NAMALWA (cell line): ENCODE data around the gene ACAA1.
A peak's percentile ranks its signal among the peaks of the same experiment; 100 is the strongest.
"Not testable (repeated sequence)": the region's sequence is repeated elsewhere in the genome, so short reads cannot be mapped to it uniquely, and the experiment has no call there.

Experiments used
- DNase-seq: peaks from one replicate; pipeline ENCODE4 v3.0.0-alpha.2; 2015; ENCODE audit warnings: low spot score

ACAA1 gene

GRCh38 chr3:38136777-38137614, at the start of gene ACAA1:
TSS of gene ACAA1 (minus strand) at chr3:38137127. CDS start at chr3:38137035, 92 bp downstream.
- DNase-seq, result peak; percentile 98

GRCh38 chr3:38177181-38177580, 40.3 kb upstream of the ACAA1 start:
- no peak for DNase-seq

GRCh38 chr3:38173834-38174418, 37.0 kb upstream of the ACAA1 start:
- no peak for DNase-seq

- no peak for DNase-seq
Observed at GRCh38 chr3:38171622-38172021, 34.7 kb upstream of the ACAA1 start.

GRCh38 chr3:38170722-38171121, 33.8 kb upstream of the ACAA1 start:
- DNase-seq, result no peak

- no peak for DNase-seq
Observed at GRCh38 chr3:38169027-38169317, 32.0 kb upstream of the ACAA1 start.

- DNase-seq, result no peak
Observed at GRCh38 chr3:38168151-38169026, 31.5 kb upstream of the ACAA1 start.

- no peak for DNase-seq
Observed at GRCh38 chr3:38167591-38167990, 30.7 kb upstream of the ACAA1 start.

GRCh38 chr3:38165722-38166387, 28.9 kb upstream of the ACAA1 start:
- DNase-seq, result peak; percentile 44

GRCh38 chr3:38164952-38165721, 28.2 kb upstream of the ACAA1 start, which contains the start of gene OXSR1:
TSS of gene OXSR1 (plus strand) at chr3:38165537. CDS start at chr3:38165877, 340 bp downstream.
- peak; percentile 99 for DNase-seq

- DNase-seq, result no peak
Observed at GRCh38 chr3:38164643-38164951, 27.7 kb upstream of the ACAA1 start.

GRCh38 chr3:38163841-38164642, 27.1 kb upstream of the ACAA1 start:
- no peak for DNase-seq

- DNase-seq, result peak; percentile 74
Observed at GRCh38 chr3:38163117-38163840, 26.4 kb upstream of the ACAA1 start.

GRCh38 chr3:38160704-38161103, 23.8 kb upstream of the ACAA1 start:
- DNase-seq, result not testable (repeated sequence)

GRCh38 chr3:38158472-38158871, 21.5 kb upstream of the ACAA1 start:
- DNase-seq, result no peak

GRCh38 chr3:38157595-38157994, 20.7 kb upstream of the ACAA1 start:
- DNase-seq, result no peak

- DNase-seq, result no peak
Observed at GRCh38 chr3:38157117-38157516, 20.2 kb upstream of the ACAA1 start.

- no peak for DNase-seq
Observed at GRCh38 chr3:38155825-38156224, 18.9 kb upstream of the ACAA1 start.

GRCh38 chr3:38154625-38155255, 17.8 kb upstream of the ACAA1 start:
- DNase-seq, result no peak
